Caco-2 (cell line): ENCODE results near the gene ANO8. TPM values are rescaled to one million over a fixed set of nuclear protein-coding genes. Genes with fewer than 3 reads are reported as not detected.

Source experiments
- BruUV-seq: library from RNA; stranded (reverse); fragments of 400-500 nt; replicated peaks from 2 replicates; lab custom pipeline; 2021; lab: Mats Ljungman, UMichigan
- CTCF ChIA-PET: fragments of 300-600 bp; sonication (Branson Sonifier 250); formaldehyde crosslinking; loops from one replicate; lab custom pipeline; 2022; ENCODE audit warnings: antibody characterized with exemption; lab: Charles Lee
- POLR2A ChIA-PET: fragments of 300-600 bp; sonication (Branson Sonifier 250); formaldehyde crosslinking; loops from one replicate; lab custom pipeline; 2022; ENCODE audit warnings: antibody characterized with exemption; lab: Charles Lee
- DNase-seq, 2 experiments: peaks; one replicate each; pipeline versions ENCODE4 v3.0.0 to v3.0.0-alpha.2; 2020 to 2022
- H3K27me3 ChIP-seq: replicated peaks from 2 replicates; pipeline ENCODE4 v1.6.0; 2011; ENCODE audit warnings: low read length; ENCODE audit not compliant: control insufficient read depth, insufficient read depth
- H3K36me3 ChIP-seq: 2 replicates; pipeline ENCODE4 v1.5.1; 2011; ENCODE audit warnings: low read length; ENCODE audit not compliant: control insufficient read depth, insufficient read depth
- H3K4me1 ChIP-seq: fragments of 250-450 bp; sonication (Bioruptor Pico); 2 replicates; pipeline ENCODE4 v1.5.1; 2020; ENCODE audit warnings: mild to moderate bottlenecking
- H3K4me3 ChIP-seq: 2 replicates; pipeline ENCODE4 v1.5.1; 2011; ENCODE audit warnings: low read depth, mild to moderate bottlenecking, control low read depth, low read length
- H3K9me3 ChIP-seq: fragments of 250-450 bp; sonication (Bioruptor Pico); 2 replicates; pipeline ENCODE4 v1.5.1; 2020; ENCODE audit warnings: mild to moderate bottlenecking, moderate library complexity
- H3K27ac Mint-ChIP-seq: one replicate; pipeline ENCODE4 v1.8.0; 2022; ENCODE audit warnings: mixed read lengths; ENCODE audit not compliant: unreplicated experiment
- H3K27me3 Mint-ChIP-seq: one replicate; pipeline ENCODE4 v1.8.0; 2022; ENCODE audit warnings: mixed read lengths; ENCODE audit not compliant: insufficient read depth, unreplicated experiment
- H3K36me3 Mint-ChIP-seq: one replicate; pipeline ENCODE4 v1.8.0; 2022; ENCODE audit warnings: mild to moderate bottlenecking, mixed read lengths; ENCODE audit not compliant: insufficient read depth, unreplicated experiment
- H3K4me1 Mint-ChIP-seq: one replicate; pipeline ENCODE4 v1.8.0; 2022; ENCODE audit warnings: low read depth, mixed read lengths; ENCODE audit not compliant: unreplicated experiment
- H3K4me3 Mint-ChIP-seq: one replicate; pipeline ENCODE4 v1.8.0; 2022; ENCODE audit warnings: mild to moderate bottlenecking, moderate library complexity, mixed read lengths; ENCODE audit not compliant: unreplicated experiment
- H3K9me3 Mint-ChIP-seq: one replicate; pipeline ENCODE4 v1.8.0; 2022; ENCODE audit warnings: mixed read lengths; ENCODE audit not compliant: unreplicated experiment
- intact Hi-C: fragments of 100-400 bp; cut with micrococcal nuclease; formaldehyde crosslinking; loops from one replicate; pipeline ENCODE4 v1.10.0; 2022; ENCODE audit not compliant: unreplicated experiment
- total RNA-seq: library from RNA; stranded (reverse); gene quantifications from 2 replicates; pipeline ENCODE4 v1.2.3, GENCODE V29; 2022
- TF ChIP-seq, protein P1 (sequence below), 2 experiments: fragments of 200-600 bp in 1 of 2; IDR thresholded peaks; 1 replicate in 1 of 2; 2 replicates in 1 of 2; pipeline versions ENCODE4 v1.5.1 to v1.8.0; 2011 to 2022; ENCODE audit warnings: antibody characterized with exemption in 1 of 2, control low read depth in 1 of 2, inconsistent platforms in 1 of 2, low read depth in 1 of 2, low read length in 1 of 2, mild to moderate bottlenecking in 1 of 2, moderate library complexity in 1 of 2; ENCODE audit not compliant: insufficient read depth in 1 of 2, severe bottlenecking in 1 of 2, unreplicated experiment in 1 of 2

Gene ANO8
- total RNA-seq, 1 experiment from 2014 or later = 11.5 TPM

GRCh38 chr19:17336872-17337674 is 2.4 kb upstream of the ANO8 start, which contains the start of gene GTPBP3:
GTPBP3 (plus strand) TSS chr19:17337553; CDS start chr19:17337612, 59 bp downstream.
- peaks cover 49% of the 10 kb centered on the region for H3K36me3 Mint-ChIP-seq
- peak within 1 kb of the TSS; percentile 85 for H3K4me3 Mint-ChIP-seq
- BruUV-seq = TSS peak; percentile 70
- H3K9me3 Mint-ChIP-seq = no peaks in the 10 kb centered on the region
- 0 out of 2 replicates have a peak, but pooled peaks cover 9% of the 10 kb centered on the region for H3K4me1 ChIP-seq
- ChIA-PET POLR2A (interaction anchor here (2.9 kb wide), 1 partner anchor 28 kb away, joined by 8 read pairs; the partner anchor contains the start of gene DDA1), CTCF (interaction anchor here (0.6 kb wide), 1 partner anchor 32 kb away, joined by 8 read pairs; no protein-coding TSS in a partner anchor)
- H3K27me3 Mint-ChIP-seq = no peaks in the 10 kb centered on the region
- H3K27ac Mint-ChIP-seq = peak within 1 kb of the TSS; percentile 97
- no peaks in the 10 kb centered on the region for H3K9me3 ChIP-seq
- intact Hi-C loops = loop anchor here (2.0 to 5.0 kb wide), 2 partner anchors 28 to 220 kb away; partner anchors contain the start of genes COLGALT1 and DDA1
- no peaks in the 10 kb centered on the region for H3K27me3 ChIP-seq
- TF ChIP-seq, protein P1, sequence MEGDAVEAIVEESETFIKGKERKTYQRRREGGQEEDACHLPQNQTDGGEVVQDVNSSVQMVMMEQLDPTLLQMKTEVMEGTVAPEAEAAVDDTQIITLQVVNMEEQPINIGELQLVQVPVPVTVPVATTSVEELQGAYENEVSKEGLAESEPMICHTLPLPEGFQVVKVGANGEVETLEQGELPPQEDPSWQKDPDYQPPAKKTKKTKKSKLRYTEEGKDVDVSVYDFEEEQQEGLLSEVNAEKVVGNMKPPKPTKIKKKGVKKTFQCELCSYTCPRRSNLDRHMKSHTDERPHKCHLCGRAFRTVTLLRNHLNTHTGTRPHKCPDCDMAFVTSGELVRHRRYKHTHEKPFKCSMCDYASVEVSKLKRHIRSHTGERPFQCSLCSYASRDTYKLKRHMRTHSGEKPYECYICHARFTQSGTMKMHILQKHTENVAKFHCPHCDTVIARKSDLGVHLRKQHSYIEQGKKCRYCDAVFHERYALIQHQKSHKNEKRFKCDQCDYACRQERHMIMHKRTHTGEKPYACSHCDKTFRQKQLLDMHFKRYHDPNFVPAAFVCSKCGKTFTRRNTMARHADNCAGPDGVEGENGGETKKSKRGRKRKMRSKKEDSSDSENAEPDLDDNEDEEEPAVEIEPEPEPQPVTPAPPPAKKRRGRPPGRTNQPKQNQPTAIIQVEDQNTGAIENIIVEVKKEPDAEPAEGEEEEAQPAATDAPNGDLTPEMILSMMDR (IDR thresholded peaks at IDR 0.05; ENCODE audit: insufficient read depth in 1 of 2, low read depth in 1 of 2, low read length in 1 of 2, severe bottlenecking in 1 of 2, unreplicated experiment in 1 of 2) = no peak
- peak; percentile 96 to 98 for DNase-seq
- H3K4me3 ChIP-seq = peak within 1 kb of the TSS; percentile 59
- 0 out of 2 replicates have a peak, but pooled peaks cover 1% of the 10 kb centered on the region for H3K36me3 ChIP-seq
- H3K4me1 Mint-ChIP-seq = no peaks in the 10 kb centered on the region

GRCh38 chr19:17335575-17335974 is 920 bp upstream of the ANO8 start:
- no peaks in the 10 kb centered on the region for H3K27me3 Mint-ChIP-seq
- ChIA-PET POLR2A (interaction anchor here (2.9 kb wide), 1 partner anchor 26 kb away, joined by 8 read pairs; the partner anchor contains the start of gene DDA1), CTCF (interaction anchor here (1.0 to 1.1 kb wide), 2 partner anchors 27 kb away, joined by 3 read pairs; partner anchors contain the start of gene DDA1)
- intact Hi-C loops = loop anchor here (5.0 kb wide), 1 partner anchor 222 kb away; the partner anchor contains the start of gene COLGALT1
- no peaks in the 10 kb centered on the region for H3K9me3 Mint-ChIP-seq
- Histone ChIP-seq H3K4me3 (no peak overlapping the region; the same call in 1 of the 2 replicates), H3K36me3 (peaks cover 1% of the 10 kb centered on the region; the same call in 1 of the 2 replicates), H3K9me3 (no peaks in the 10 kb centered on the region), H3K27me3 (no peaks in the 10 kb centered on the region), H3K4me1 (0 out of 2 replicates have a peak, but pooled peaks cover 9% of the 10 kb centered on the region)
- no peak overlapping the region for H3K27ac Mint-ChIP-seq
- H3K36me3 Mint-ChIP-seq = peaks cover 47% of the 10 kb centered on the region
- TF ChIP-seq, protein P1 (IDR thresholded peaks at IDR 0.05; ENCODE audit: insufficient read depth in 1 of 2, low read depth in 1 of 2, low read length in 1 of 2, severe bottlenecking in 1 of 2, unreplicated experiment in 1 of 2) = no peak
- BruUV-seq = no TSS peak
- no peaks in the 10 kb centered on the region for H3K4me1 Mint-ChIP-seq
- no peak for DNase-seq
- no peak overlapping the region for H3K4me3 Mint-ChIP-seq
